Measurements from ENCODE around the gene MYO5C. TPM values are rescaled to one million over a fixed set of nuclear protein-coding genes. Genes with fewer than 3 reads are reported as not detected.
A peak's percentile ranks its signal among the peaks of the same experiment; 100 is the strongest.

Gene MYO5C
- total and polyA plus RNA-seq, 2 of the 4 experiments (the other 2 are of a cell fraction) = under 0.01 to 0.03 TPM

DNA sequence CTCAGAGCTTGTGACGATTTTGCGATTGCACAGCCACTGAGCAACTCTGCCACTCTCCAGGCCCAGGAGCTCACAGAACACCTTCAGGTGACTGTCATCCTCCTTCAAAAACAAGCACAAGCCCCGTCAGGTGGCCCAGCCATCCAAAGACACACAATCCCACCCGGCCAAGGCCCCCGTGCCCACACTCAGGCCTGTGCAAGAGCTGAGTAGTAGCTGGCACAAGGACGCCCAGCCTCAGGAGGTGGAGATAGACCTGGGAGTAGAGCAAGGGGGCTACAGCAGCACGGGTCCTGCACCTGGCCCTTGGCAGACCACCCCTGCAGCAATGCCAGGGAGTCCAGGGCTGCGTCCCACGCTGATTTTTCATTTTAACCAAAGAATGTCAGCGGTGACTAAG is 34.6 kb downstream of the MYO5C start:
- intact Hi-C loops (cut with micrococcal nuclease) (no loop called here), in situ Hi-C loops (cut with MboI; ENCODE audit: low sequenced_read_pairs) (no loop called here), dilution Hi-C loops (cut with HindIII; ENCODE audit: low sequenced_read_pairs, unreplicated experiment) (no loop called here)
- Histone ChIP-seq H3K9me3 (ENCODE audit: control insufficient read depth, insufficient read depth, low read length) (no peaks in the 10 kb centered on the region), H2BK5ac (ENCODE audit: low read depth, low read length, poor library complexity, severe bottlenecking) (no peak overlapping the region), H4K91ac (ENCODE audit: insufficient read depth, low read depth, low read length) (peak overlapping the region; percentile 91; the same call in 1 of the 2 replicates), H2BK20ac (ENCODE audit: low read depth, low read length) (peak overlapping the region; percentile 53), H3K56ac (ENCODE audit: extremely low read depth, insufficient read depth, low read length) (no peak overlapping the region), H3K14ac (replicated peaks; ENCODE audit: low read depth, low read length) (0 out of 2 replicates have a peak overlapping the region, but pooled peaks have one; percentile 29), H3K4me2 (ENCODE audit: low read depth, low read length) (no peak overlapping the region), H3K4me3 (ENCODE audit: insufficient read depth, low read depth, low read length) (no peak overlapping the region), H2BK120ac (ENCODE audit: low read depth, low read length) (peak overlapping the region; percentile 91), H3K4ac (ENCODE audit: low read depth, low read length) (peak overlapping the region; percentile 79), H2BK15ac (ENCODE audit: low read depth, low read length) (peak overlapping the region; percentile 82; the same call in 2 of the 3 replicates), H3K4me1 (ENCODE audit: control insufficient read depth, insufficient read depth, low read length) (peaks cover 6% of the 10 kb centered on the region; the same call in 1 of the 2 replicates), H3K9me1 (ENCODE audit: insufficient read depth, low read length) (peaks cover 10% of the 10 kb centered on the region), H3K23ac (ENCODE audit: low read depth, low read length) (no peak overlapping the region), H2AFZ (replicated peaks; ENCODE audit: low read length, poor library complexity) (peak overlapping the region; percentile 46), H2AK5ac (ENCODE audit: low read depth, low read length) (peak overlapping the region; percentile 81), H3K36me3 (ENCODE audit: control insufficient read depth, insufficient read depth, low read length) (no peaks in the 10 kb centered on the region), H3K18ac (ENCODE audit: low read depth, low read length) (no peak overlapping the region), H4K8ac (ENCODE audit: low read depth in 2 of 2, low read length in 2 of 2) (peak overlapping the region; percentile 48 to 79; a peak in 3 of 4 replicates), H3K27me3 (ENCODE audit: control insufficient read depth, insufficient read depth, low read length) (peaks cover 4% of the 10 kb centered on the region; the same call in 1 of the 2 replicates), H4K5ac (ENCODE audit: low read depth, low read length) (no peak overlapping the region), H4K20me1 (ENCODE audit: insufficient read depth, low read length) (no peaks in the 10 kb centered on the region), H3K27ac (ENCODE audit: insufficient read depth, low read length) (no peak overlapping the region), H3K9ac (ENCODE audit: low read depth, low read length) (no peak overlapping the region), H2AK9ac (replicated peaks; ENCODE audit: low read depth, low read length, poor library complexity) (no peak overlapping the region), H3K79me1 (ENCODE audit: low read depth in 1 of 2, low read length in 2 of 2) (no peaks in the 10 kb centered on the region)
- 89% methylated on average over 4 of the region's 10 CpGs; no CpG with 5 or more reads in 1 of the 2 experiments for WGBS, 2 experiments (ENCODE audit: extremely low coverage in 2 of 2, insufficient read length in 1 of 2)
- ATAC-seq (ENCODE audit: low read depth) (no peak), DNase-seq (no peak)
- CTCF ChIA-PET = no interaction called here
- TF ChIP-seq, protein P1, sequence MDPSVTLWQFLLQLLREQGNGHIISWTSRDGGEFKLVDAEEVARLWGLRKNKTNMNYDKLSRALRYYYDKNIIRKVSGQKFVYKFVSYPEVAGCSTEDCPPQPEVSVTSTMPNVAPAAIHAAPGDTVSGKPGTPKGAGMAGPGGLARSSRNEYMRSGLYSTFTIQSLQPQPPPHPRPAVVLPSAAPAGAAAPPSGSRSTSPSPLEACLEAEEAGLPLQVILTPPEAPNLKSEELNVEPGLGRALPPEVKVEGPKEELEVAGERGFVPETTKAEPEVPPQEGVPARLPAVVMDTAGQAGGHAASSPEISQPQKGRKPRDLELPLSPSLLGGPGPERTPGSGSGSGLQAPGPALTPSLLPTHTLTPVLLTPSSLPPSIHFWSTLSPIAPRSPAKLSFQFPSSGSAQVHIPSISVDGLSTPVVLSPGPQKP (IDR thresholded peaks at IDR 0.05; ENCODE audit: borderline replicate concordance, low read depth, low read length) = no peak
- TF ChIP-seq CEBPB (IDR thresholded peaks at IDR 0.05; ENCODE audit: low read depth, low read length) = no peak
- no peak for TF ChIP-seq MAZ (IDR thresholded peaks at IDR 0.05; ENCODE audit: borderline replicate concordance, low read depth, low read length)
- no peak for TF ChIP-seq RCOR1 (IDR thresholded peaks at IDR 0.05; ENCODE audit: insufficient replicate concordance, low read length)
- TF ChIP-seq POLR2A (IDR thresholded peaks at IDR 0.05; ENCODE audit: low read depth, low read length) = no peak
- TF ChIP-seq, protein P2, sequence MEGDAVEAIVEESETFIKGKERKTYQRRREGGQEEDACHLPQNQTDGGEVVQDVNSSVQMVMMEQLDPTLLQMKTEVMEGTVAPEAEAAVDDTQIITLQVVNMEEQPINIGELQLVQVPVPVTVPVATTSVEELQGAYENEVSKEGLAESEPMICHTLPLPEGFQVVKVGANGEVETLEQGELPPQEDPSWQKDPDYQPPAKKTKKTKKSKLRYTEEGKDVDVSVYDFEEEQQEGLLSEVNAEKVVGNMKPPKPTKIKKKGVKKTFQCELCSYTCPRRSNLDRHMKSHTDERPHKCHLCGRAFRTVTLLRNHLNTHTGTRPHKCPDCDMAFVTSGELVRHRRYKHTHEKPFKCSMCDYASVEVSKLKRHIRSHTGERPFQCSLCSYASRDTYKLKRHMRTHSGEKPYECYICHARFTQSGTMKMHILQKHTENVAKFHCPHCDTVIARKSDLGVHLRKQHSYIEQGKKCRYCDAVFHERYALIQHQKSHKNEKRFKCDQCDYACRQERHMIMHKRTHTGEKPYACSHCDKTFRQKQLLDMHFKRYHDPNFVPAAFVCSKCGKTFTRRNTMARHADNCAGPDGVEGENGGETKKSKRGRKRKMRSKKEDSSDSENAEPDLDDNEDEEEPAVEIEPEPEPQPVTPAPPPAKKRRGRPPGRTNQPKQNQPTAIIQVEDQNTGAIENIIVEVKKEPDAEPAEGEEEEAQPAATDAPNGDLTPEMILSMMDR (conservative IDR thresholded peaks at IDR 0.05; ENCODE audit: low read depth, low read length) = no peak
- TF ChIP-seq CHD1 (IDR thresholded peaks at IDR 0.05; ENCODE audit: low read depth, low read length) = no peak
- no peak for TF ChIP-seq RFX5 (IDR thresholded peaks at IDR 0.05; ENCODE audit: low read depth, low read length)
- TF ChIP-seq SMC3 (IDR thresholded peaks at IDR 0.05; ENCODE audit: low read depth, low read length) = no peak
- TF ChIP-seq MAFK (IDR thresholded peaks at IDR 0.05; ENCODE audit: low read depth, low read length) = no peak
- TF ChIP-seq MXI1 (IDR thresholded peaks at IDR 0.05; ENCODE audit: borderline replicate concordance, low read depth, low read length) = no peak
- no peak for TF ChIP-seq BHLHE40 (IDR thresholded peaks at IDR 0.05; ENCODE audit: low read depth, low read length)
- no peak for TF ChIP-seq RAD21 (IDR thresholded peaks at IDR 0.05; ENCODE audit: low read length)
- TF ChIP-seq NFE2L2 (IDR thresholded peaks at IDR 0.05; ENCODE audit: low read depth, low read length) = no peak
- BruUV-seq (replicated peaks) = no TSS peak
- POLR2A ChIA-PET (ENCODE audit: unreplicated experiment) = no interaction called here
